DMS153 (cell line): ENCODE measurements around the gene DPH5.
"Not testable (repeated sequence)": the region's sequence is repeated elsewhere in the genome, so short reads cannot be mapped to it uniquely, and the experiment has no call there.

Experiments used
- DNase-seq: peaks from one replicate; lab custom pipeline; 2025; lab: John Stamatoyannopoulos, UW

DPH5 gene

GRCh38 chr1:101025657-101026429, at the start of gene DPH5:
DPH5 (minus strand) TSS chr1:101025784; CDS start chr1:101025443, 341 bp downstream.
- peak; percentile 63 for DNase-seq

- no peak for DNase-seq
Observed at GRCh38 chr1:101073836-101074235, 48.3 kb upstream of the DPH5 start.

- DNase-seq, result no peak
Observed at GRCh38 chr1:101071470-101071891, 45.9 kb upstream of the DPH5 start.

GRCh38 chr1:101069158-101069557, 43.6 kb upstream of the DPH5 start:
- no peak for DNase-seq

DNA sequence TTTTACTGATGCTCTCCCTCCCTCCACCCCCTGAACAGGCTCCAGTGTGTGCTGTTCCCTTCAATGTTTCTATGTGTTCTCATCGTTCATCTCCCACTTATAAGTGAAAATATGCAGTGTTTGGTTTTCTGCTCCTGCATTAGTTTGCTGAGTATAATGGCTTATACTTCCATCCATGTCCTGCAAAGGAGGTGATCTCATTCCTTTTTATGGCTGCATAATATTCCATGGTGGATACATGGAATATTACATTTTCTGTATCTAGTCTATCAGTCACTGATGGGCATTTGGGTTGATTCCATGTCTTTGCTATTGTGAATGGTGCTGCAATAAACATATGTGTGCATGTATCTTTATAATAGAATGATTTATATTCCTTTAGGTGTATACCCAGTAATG, 41.4 kb upstream of the DPH5 start:
- not testable (repeated sequence) for DNase-seq

- no peak for DNase-seq
Observed at GRCh38 chr1:101066260-101066936, 40.8 kb upstream of the DPH5 start.

DNA sequence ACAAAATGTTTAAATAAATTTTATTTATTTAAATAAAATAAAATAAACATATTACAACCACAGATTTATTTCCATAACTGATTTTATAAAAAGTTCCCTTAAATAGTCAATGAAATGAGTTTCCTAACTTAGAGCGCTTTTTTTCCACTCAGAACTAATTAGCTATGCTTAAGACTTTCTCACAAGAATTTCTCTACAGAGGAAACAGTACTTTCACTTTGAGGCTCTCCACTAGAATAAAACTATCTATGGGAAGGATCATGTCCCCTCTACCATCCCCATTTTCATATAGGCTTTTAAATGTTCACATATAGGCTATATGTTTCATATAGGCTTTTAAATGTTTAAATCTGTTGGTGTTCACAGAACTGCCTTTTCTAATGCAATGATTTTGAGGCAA, 40.0 kb upstream of the DPH5 start:
- no peak for DNase-seq

GRCh38 chr1:101064697-101065096, 39.1 kb upstream of the DPH5 start:
- no peak for DNase-seq

- no peak for DNase-seq
Observed at GRCh38 chr1:101060992-101061391, 35.4 kb upstream of the DPH5 start.

GRCh38 chr1:101059945-101060542, 34.5 kb upstream of the DPH5 start:
- no peak for DNase-seq

DNA sequence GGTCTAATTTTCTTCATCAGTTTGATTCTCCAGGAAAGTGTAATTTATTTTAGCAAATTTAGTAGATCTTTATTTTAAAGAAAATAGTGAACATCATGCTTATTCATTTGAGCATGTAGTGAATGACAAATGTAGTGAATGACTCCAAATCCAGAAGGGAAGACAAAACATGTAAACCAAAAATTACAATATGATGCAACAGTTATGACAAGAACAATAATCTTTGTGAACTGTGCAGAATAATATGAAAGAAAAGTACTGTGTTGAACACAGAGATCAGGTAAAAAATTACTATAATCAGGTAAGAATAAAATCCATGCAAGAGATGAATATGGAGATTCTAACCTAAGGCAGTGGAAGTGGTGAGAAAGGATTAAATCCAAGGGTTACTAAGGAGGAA, 30.0 kb upstream of the DPH5 start:
- DNase-seq, result no peak

DNA sequence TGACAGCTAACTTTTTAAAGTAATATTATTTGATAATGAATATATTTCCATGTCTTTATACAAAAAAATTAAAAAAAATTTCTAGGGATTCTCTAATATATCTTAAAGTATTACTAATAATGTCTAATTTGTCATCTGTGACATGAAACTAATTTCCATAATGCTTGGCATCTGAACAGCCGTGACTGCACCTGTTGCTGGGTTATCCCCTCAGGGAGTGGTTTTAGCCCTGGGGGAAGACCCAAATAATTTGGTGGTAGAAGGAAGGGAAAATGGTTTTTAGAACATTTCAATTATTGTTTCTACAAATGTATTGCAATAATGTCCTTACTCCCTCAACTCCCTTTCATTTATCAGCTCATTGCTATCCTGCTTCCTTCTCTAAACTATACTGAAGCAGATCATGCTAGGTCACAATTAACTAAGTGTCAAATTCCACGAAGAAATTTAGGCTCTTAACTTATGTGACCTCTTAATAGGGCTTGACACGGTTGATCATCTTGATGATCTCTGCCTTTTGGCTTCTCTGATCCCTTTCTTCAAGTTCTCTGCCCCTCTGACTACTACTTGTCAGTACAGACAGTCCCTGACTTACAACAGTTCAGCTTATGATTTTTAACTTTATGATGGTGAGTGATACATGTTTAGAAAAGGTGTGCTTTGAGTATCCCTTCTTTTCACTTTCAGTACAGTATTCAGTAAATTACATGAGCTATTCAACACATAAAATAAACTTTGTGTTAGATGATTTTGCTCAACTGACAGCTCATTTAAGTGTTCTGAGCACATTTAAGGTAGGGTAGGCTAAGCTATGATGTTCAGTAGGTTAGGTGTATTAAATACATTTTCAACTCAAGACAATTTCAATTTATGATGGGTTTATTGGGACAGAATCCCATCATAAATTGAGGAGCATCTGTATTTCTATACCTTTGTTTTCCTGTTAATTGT, 26.4 kb upstream of the DPH5 start:
- no peak for DNase-seq

GRCh38 chr1:101050869-101051268, 25.3 kb upstream of the DPH5 start:
- no peak for DNase-seq

- no peak for DNase-seq
Observed at GRCh38 chr1:101044749-101045148, 19.2 kb upstream of the DPH5 start.

GRCh38 chr1:101044259-101044658, 18.7 kb upstream of the DPH5 start:
- DNase-seq, result no peak

DNA sequence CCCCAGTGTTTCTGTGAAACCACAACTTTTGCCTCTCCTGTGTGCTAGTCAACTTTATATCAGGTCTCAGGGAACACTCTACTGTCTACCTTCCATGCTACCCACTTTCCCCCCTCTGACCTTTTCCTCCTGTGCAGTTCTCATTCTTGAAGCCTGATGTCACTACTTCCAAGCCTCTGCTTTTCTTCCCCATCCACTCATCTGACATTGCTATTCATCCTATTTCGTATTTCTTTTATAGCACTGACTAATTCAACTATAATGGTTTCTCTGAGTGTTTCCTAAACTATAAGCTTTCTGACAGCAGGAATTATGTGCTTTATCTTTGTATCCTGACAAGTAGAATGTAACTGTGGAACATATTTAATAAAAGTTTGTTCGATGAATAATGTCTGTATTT, 18.2 kb upstream of the DPH5 start:
- DNase-seq, result no peak

- no peak for DNase-seq
Observed at GRCh38 chr1:101041300-101041699, 15.7 kb upstream of the DPH5 start.

GRCh38 chr1:101040666-101041065, 15.1 kb upstream of the DPH5 start:
- DNase-seq, result no peak

- no peak for DNase-seq
Observed at GRCh38 chr1:101039245-101039644, 13.7 kb upstream of the DPH5 start.

DNA sequence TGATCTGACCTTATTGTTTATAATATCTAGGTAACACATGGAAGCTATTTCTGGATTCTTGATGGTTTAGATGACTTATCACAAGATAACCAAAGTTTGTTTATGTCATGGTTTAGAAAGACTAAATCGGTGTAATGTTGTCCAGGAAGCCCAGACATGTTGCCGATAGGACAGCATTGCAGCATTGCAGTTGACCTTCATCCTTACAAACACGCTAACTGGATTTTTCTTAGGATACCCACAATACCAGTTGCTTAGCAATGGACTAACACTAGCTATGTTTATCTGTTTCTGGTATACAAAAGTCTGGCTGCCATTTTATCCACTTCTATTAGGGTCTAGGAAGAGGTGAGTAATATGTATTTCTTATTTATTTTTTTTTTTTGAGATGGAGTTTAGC, 11.7 kb upstream of the DPH5 start:
- DNase-seq, result no peak

- no peak for DNase-seq
Observed at GRCh38 chr1:101033017-101033416, 7.4 kb upstream of the DPH5 start.

DNA sequence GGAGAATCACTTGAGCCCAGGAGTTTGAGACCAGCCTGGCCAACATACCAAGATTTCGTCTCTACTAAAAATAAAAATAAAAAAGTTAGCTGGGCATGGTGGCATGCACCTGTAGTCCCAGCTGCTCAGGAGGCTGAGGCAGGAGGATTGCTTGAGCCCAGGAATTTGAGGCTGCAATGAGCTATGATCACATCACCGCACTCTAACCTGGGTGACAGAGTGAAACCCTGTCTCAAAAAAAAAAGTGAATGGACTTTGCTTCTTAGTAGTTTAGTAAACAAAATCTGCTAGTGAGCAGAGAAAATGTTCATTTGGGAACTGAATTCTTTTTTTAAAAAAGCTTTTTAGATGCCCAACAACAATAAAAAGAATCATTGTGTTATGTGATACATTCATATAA, 6.5 kb upstream of the DPH5 start:
- DNase-seq, result not testable (repeated sequence)
